ENCODE measurements around the gene NUP160. TPM values are rescaled to one million over a fixed set of nuclear protein-coding genes. Genes with fewer than 3 reads are reported as not detected.

Gene NUP160, protein sequence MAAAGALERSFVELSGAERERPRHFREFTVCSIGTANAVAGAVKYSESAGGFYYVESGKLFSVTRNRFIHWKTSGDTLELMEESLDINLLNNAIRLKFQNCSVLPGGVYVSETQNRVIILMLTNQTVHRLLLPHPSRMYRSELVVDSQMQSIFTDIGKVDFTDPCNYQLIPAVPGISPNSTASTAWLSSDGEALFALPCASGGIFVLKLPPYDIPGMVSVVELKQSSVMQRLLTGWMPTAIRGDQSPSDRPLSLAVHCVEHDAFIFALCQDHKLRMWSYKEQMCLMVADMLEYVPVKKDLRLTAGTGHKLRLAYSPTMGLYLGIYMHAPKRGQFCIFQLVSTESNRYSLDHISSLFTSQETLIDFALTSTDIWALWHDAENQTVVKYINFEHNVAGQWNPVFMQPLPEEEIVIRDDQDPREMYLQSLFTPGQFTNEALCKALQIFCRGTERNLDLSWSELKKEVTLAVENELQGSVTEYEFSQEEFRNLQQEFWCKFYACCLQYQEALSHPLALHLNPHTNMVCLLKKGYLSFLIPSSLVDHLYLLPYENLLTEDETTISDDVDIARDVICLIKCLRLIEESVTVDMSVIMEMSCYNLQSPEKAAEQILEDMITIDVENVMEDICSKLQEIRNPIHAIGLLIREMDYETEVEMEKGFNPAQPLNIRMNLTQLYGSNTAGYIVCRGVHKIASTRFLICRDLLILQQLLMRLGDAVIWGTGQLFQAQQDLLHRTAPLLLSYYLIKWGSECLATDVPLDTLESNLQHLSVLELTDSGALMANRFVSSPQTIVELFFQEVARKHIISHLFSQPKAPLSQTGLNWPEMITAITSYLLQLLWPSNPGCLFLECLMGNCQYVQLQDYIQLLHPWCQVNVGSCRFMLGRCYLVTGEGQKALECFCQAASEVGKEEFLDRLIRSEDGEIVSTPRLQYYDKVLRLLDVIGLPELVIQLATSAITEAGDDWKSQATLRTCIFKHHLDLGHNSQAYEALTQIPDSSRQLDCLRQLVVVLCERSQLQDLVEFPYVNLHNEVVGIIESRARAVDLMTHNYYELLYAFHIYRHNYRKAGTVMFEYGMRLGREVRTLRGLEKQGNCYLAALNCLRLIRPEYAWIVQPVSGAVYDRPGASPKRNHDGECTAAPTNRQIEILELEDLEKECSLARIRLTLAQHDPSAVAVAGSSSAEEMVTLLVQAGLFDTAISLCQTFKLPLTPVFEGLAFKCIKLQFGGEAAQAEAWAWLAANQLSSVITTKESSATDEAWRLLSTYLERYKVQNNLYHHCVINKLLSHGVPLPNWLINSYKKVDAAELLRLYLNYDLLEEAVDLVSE (N-terminal part only)
- 24.0 to 32.5 TPM (median 30.2 TPM) in 5 replicates for total RNA-seq (2022; extraction: Qiagen RNA extraction)

DNA sequence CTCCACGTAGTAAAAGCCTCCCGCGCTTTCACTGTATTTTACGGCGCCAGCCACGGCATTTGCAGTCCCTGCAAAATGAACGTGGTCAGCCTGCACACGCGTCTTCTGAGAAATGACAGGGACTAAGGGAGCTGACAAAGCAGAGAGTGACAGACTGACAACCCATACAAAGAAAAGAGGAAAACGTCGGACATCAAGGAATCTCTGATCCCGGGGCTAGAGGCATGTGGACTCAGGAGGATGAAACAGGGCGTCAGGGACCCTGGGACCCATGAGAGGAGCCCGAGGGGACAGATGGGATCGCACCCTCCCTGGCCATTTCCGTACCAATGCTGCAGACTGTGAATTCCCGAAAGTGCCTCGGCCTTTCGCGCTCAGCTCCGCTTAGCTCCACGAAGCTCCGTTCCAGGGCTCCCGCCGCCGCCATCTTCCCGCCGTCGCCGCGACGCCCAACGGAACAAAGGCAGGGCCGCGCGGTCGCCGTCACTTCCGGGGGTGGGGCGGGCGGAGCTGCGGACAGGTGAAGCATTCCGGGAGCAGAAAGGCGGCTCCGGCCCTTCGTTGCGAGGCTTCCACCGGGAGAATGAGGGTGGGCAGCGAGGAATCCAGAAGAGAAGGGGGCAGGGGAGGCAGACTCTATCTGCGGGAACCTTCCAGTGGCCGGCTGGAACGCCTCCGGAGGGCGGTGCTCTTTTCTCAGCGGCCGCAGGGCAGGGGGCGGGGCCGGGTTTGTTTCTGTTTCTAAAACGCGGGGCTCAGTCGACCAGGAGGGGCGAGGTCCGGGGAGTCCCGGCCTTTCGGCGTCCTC, at the start of gene NUP160:
NUP160 (minus strand) TSS at position 459 of the 808 bp plus-strand sequence; CDS start at position 427, 32 bp downstream.

Other genes starting within 250 kb of the NUP160 start
- 114 to 158 TPM (median 132 TPM) in 5 replicates for gene MTCH2, start 205.8 kb downstream of the NUP160 start, total RNA-seq (2022; extraction: Qiagen RNA extraction)
- 0.90 to 1.7 TPM (median 1.2 TPM) in 5 replicates for gene AGBL2, start 133.0 kb downstream of the NUP160 start, total RNA-seq (2022; extraction: Qiagen RNA extraction)
- 46.6 to 62.1 TPM (median 54.2 TPM) in 5 replicates for gene FNBP4, start 81.0 kb downstream of the NUP160 start, total RNA-seq (2022; extraction: Qiagen RNA extraction)
- gene PTPRJ, start 132.2 kb upstream of the NUP160 start, total RNA-seq (2022; extraction: Qiagen RNA extraction): 30.1 to 47.4 TPM (median 41.5 TPM) in 5 replicates

Data from A549 treated with CORT108297 at 1 μM for 4 hours (cell line).